DND-41 (cell line): ENCODE data around the gene AUP1.

Experiments used
- ATAC-seq: fragments of 200-7000 bp; cut with Tn5 transposase; 3 replicates; pipeline ENCODE4 v1.9.1; 2021; ENCODE audit warnings: low read depth; ENCODE audit not compliant: insufficient read depth
- DNase-seq: peaks from one replicate; pipeline ENCODE4 v3.0.0-alpha.2; 2020
- H2AFZ ChIP-seq: 2 replicates; pipeline ENCODE4 v1.6.0; 2012; ENCODE audit warnings: low read depth, low read length
- H3K27ac ChIP-seq: 2 replicates; pipeline ENCODE4 v1.5.1; 2012; ENCODE audit warnings: low read length, inconsistent platforms
- H3K27me3 ChIP-seq: fragments of 200-600 bp; sonication (generic); 2 replicates; pipeline ENCODE4 v1.6.0; 2012; ENCODE audit warnings: low read length, mild to moderate bottlenecking, inconsistent platforms; ENCODE audit not compliant: insufficient read depth, poor library complexity
- H3K36me3 ChIP-seq: 2 replicates; pipeline ENCODE4 v1.5.1; 2012; ENCODE audit warnings: low read length, inconsistent platforms; ENCODE audit not compliant: insufficient read depth
- H3K4me1 ChIP-seq: 2 replicates; pipeline ENCODE4 v1.5.1; 2012; ENCODE audit warnings: mild to moderate bottlenecking, low read length; ENCODE audit not compliant: insufficient read depth
- H3K4me2 ChIP-seq: 2 replicates; pipeline ENCODE4 v1.6.0; 2012; ENCODE audit warnings: mild to moderate bottlenecking, moderate library complexity, low read length, inconsistent platforms; ENCODE audit not compliant: insufficient read depth
- H3K4me3 ChIP-seq, 2 experiments: fragments of 200-600 bp in 1 of 2; shearing (Covaris generic) in 1 of 2; 2 replicates each; pipeline ENCODE4 v1.5.1; 2012 to 2016; ENCODE audit warnings: inconsistent platforms in 2 of 2, low read length in 2 of 2, mild to moderate bottlenecking in 2 of 2, low read depth in 1 of 2, moderate library complexity in 1 of 2
- H3K79me2 ChIP-seq: 2 replicates; pipeline ENCODE4 v1.6.0; 2012; ENCODE audit warnings: low read length, inconsistent platforms; ENCODE audit not compliant: insufficient read depth
- H3K9ac ChIP-seq: 2 replicates; pipeline ENCODE4 v1.6.0; 2012; ENCODE audit warnings: low read depth, mild to moderate bottlenecking, inconsistent platforms, low read length, moderate library complexity
- H3K9me3 ChIP-seq: 2 replicates; pipeline ENCODE4 v1.5.1; 2012; ENCODE audit warnings: low read length, moderate library complexity, mild to moderate bottlenecking, inconsistent platforms; ENCODE audit not compliant: insufficient read depth, severe bottlenecking
- H4K20me1 ChIP-seq: 2 replicates; pipeline ENCODE4 v1.6.0; 2012; ENCODE audit warnings: low read length; ENCODE audit not compliant: insufficient read depth
- EZH2 ChIP-seq: IDR thresholded peaks from 3 replicates; pipeline ENCODE4 v1.6.1; 2012; ENCODE audit warnings: borderline replicate concordance, low read depth, mild to moderate bottlenecking, moderate library complexity, low read length, inconsistent platforms; ENCODE audit not compliant: severe bottlenecking
- TF ChIP-seq, protein P1 (sequence below): IDR thresholded peaks from 2 replicates; pipeline ENCODE4 v1.5.1; 2012; ENCODE audit warnings: borderline replicate concordance, low read length, moderate library complexity, mild to moderate bottlenecking; ENCODE audit not compliant: poor library complexity, severe bottlenecking; ENCODE audit errors: extremely low read depth

Gene AUP1

GRCh38 chr2:74502147-74502719 is 27.3 kb downstream of the AUP1 start:
- no peak overlapping the region for H3K4me3 ChIP-seq
- H3K9me3 ChIP-seq, result no peaks in the 10 kb centered on the region
- ATAC-seq (no peak), DNase-seq (no peak)
- H3K79me2 ChIP-seq, result peaks cover 31% of the 10 kb centered on the region
- no peaks in the 10 kb centered on the region for H4K20me1 ChIP-seq
- H3K4me1 ChIP-seq, result peaks cover 39% of the 10 kb centered on the region
- no peak overlapping the region for H3K27ac ChIP-seq
- no peak overlapping the region for H2AFZ ChIP-seq
- no peak for TF ChIP-seq EZH2
- TF ChIP-seq, protein P1, sequence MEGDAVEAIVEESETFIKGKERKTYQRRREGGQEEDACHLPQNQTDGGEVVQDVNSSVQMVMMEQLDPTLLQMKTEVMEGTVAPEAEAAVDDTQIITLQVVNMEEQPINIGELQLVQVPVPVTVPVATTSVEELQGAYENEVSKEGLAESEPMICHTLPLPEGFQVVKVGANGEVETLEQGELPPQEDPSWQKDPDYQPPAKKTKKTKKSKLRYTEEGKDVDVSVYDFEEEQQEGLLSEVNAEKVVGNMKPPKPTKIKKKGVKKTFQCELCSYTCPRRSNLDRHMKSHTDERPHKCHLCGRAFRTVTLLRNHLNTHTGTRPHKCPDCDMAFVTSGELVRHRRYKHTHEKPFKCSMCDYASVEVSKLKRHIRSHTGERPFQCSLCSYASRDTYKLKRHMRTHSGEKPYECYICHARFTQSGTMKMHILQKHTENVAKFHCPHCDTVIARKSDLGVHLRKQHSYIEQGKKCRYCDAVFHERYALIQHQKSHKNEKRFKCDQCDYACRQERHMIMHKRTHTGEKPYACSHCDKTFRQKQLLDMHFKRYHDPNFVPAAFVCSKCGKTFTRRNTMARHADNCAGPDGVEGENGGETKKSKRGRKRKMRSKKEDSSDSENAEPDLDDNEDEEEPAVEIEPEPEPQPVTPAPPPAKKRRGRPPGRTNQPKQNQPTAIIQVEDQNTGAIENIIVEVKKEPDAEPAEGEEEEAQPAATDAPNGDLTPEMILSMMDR, result no peak
- H3K9ac ChIP-seq, result no peak overlapping the region
- peaks cover 11% of the 10 kb centered on the region for H3K36me3 ChIP-seq
- no peak overlapping the region for H3K4me2 ChIP-seq
- H3K27me3 ChIP-seq, result no peaks in the 10 kb centered on the region

DNA sequence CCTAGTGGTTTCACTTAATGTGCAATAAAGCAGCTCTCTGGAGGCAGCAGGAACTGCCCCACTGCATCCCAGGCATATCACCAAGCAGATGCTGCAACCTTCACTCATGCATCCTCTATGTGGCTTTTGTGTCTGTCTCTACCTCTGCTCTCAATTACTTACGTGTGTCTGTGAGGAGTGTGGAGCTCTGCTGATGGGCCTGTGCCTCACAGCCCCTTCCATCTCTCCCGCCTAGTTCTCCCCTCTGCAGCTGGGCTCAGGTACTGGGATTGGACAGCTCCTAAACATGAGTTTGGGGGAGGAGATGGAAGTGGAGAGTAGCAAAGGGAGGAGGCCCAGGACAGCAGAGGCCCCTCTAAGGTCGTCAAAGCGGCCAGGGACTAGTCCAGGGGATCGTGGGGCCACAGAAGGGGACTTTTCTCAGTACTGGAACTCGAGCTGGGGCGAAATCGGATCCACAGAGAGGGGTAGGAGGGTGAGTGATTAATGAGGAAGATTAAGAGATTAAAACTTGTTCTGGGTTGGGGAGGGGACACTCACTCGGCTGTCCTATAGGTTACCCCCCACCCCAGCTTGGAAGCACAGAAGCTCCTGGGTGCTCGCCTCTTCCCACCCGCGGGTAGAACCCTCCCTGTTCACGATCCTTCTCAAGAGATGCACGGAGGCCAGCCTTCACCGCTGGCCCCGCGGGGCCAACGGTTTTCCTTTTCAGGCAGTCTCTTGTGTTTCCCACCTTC is 28.0 kb downstream of the AUP1 start:
- peaks cover 41% of the 10 kb centered on the region for H3K4me1 ChIP-seq
- H2AFZ ChIP-seq, result no peak overlapping the region
- DNase-seq (no peak), ATAC-seq (no peak)
- no peak overlapping the region for H3K27ac ChIP-seq
- no peaks in the 10 kb centered on the region for H3K27me3 ChIP-seq
- H3K79me2 ChIP-seq, result peaks cover 26% of the 10 kb centered on the region
- no peak overlapping the region for H3K4me2 ChIP-seq
- no peak overlapping the region for H3K4me3 ChIP-seq
- H3K9ac ChIP-seq, result no peak overlapping the region
- no peaks in the 10 kb centered on the region for H3K9me3 ChIP-seq
- peaks cover 11% of the 10 kb centered on the region for H3K36me3 ChIP-seq
- H4K20me1 ChIP-seq, result no peaks in the 10 kb centered on the region
- TF ChIP-seq EZH2, result no peak
- TF ChIP-seq, protein P1, result no peak

DNA sequence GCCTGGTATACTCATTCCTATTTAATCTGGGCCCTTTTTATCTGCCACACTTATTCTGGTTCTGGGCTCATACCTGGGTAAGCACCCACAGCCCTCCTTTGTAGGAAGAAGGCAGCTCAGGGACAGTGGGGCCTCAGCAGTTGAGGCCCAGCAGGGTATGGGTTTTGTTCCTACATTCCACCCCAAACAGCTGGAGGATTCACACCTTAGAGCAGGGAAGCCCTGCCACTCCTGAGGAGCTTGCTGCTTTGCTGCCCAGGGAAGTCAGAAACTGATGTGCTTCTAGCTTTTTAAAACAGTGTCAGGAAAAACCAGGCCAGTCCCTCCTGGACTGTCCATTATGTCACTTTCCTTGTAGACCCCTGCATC is 28.9 kb downstream of the AUP1 start:
- TF ChIP-seq, protein P1, result no peak
- TF ChIP-seq EZH2, result no peak
- H4K20me1 ChIP-seq, result no peaks in the 10 kb centered on the region

More for the DNA sequence above, 28.9 kb downstream of the AUP1 start:
- ATAC-seq (no peak), DNase-seq (no peak)
- Histone ChIP-seq H3K4me3 (no peak overlapping the region), H3K4me1 (peaks cover 31% of the 10 kb centered on the region), H3K9ac (no peak overlapping the region), H3K9me3 (no peaks in the 10 kb centered on the region), H3K27ac (no peak overlapping the region), H3K27me3 (no peaks in the 10 kb centered on the region), H2AFZ (no peak overlapping the region), H3K36me3 (peaks cover 5% of the 10 kb centered on the region), H3K4me2 (no peak overlapping the region), H3K79me2 (peaks cover 19% of the 10 kb centered on the region)
